Muscle layer of duodenum (tissue), 2 donors: Measurements from ENCODE around the gene CCDC7.
"Not testable (repeated sequence)": the region's sequence is repeated elsewhere in the genome, so short reads cannot be mapped to it uniquely, and the experiment has no call there.

Experiments used
- H3K27ac ChIP-seq: one replicate; pipeline ENCODE4 v1.7.0; 2013; ENCODE audit warnings: mild to moderate bottlenecking, low read length
- H3K27me3 ChIP-seq: one replicate; pipeline ENCODE4 v1.7.0; 2013; ENCODE audit warnings: low read depth, mild to moderate bottlenecking, control low read depth, low read length
- H3K36me3 ChIP-seq, 2 donors: one replicate each; pipeline ENCODE4 v1.7.0; 2013; ENCODE audit warnings: low read length in 2 of 2, control low read depth in 1 of 2, mild to moderate bottlenecking in 1 of 2; ENCODE audit not compliant: insufficient read depth in 2 of 2, control insufficient read depth in 1 of 2
- H3K4me1 ChIP-seq, 2 donors: one replicate each; pipeline ENCODE4 v1.7.0; 2013; ENCODE audit warnings: low read length in 2 of 2, mild to moderate bottlenecking in 2 of 2, control low read depth in 1 of 2, moderate library complexity in 1 of 2; ENCODE audit not compliant: insufficient read depth in 2 of 2, control insufficient read depth in 1 of 2
- H3K4me3 ChIP-seq, 2 donors: one replicate each; pipeline ENCODE4 v1.7.0; 2013; ENCODE audit warnings: low read length in 2 of 2, low read depth in 1 of 2, mild to moderate bottlenecking in 1 of 2
- H3K9me3 ChIP-seq, 2 donors: one replicate each; pipeline ENCODE4 v1.7.0; 2013; ENCODE audit warnings: low read length in 2 of 2, control low read depth in 1 of 2, mild to moderate bottlenecking in 1 of 2; ENCODE audit not compliant: control insufficient read depth in 1 of 2
- donor health status: healthy.

Gene CCDC7

GRCh38 chr10:32577448-32577847 is 131.5 kb downstream of the CCDC7 start:
- Histone ChIP-seq H3K4me1 (no peaks in the 10 kb centered on the region), H3K4me3 (no peak overlapping the region), H3K9me3 (no peaks in the 10 kb centered on the region), H3K27ac (no peak overlapping the region), H3K27me3 (no peaks in the 10 kb centered on the region), H3K36me3 (peaks cover 0 to 4% of the 10 kb centered on the region in 2 donors)

- Histone ChIP-seq H3K36me3 (peaks cover 3 to 8% of the 10 kb centered on the region in 2 donors), H3K4me1 (no peaks in the 10 kb centered on the region), H3K27me3 (no peaks in the 10 kb centered on the region), H3K9me3 (no peaks in the 10 kb centered on the region), H3K4me3 (no peak overlapping the region), H3K27ac (no peak overlapping the region)
Observed at GRCh38 chr10:32582946-32583345, 137.0 kb downstream of the CCDC7 start.

GRCh38 chr10:32598022-32598421 is 152.1 kb downstream of the CCDC7 start:
- peaks cover 0 to 34% of the 10 kb centered on the region in 2 donors for H3K36me3 ChIP-seq
- H3K9me3 ChIP-seq: peaks cover 0 to 13% of the 10 kb centered on the region in 2 donors
- H3K27me3 ChIP-seq, H3K4me3 ChIP-seq, H3K27ac ChIP-seq, H3K4me1 ChIP-seq: not testable (repeated sequence)

- Histone ChIP-seq H3K9me3 (peaks cover 0 to 13% of the 10 kb centered on the region in 2 donors), H3K27me3 (no peaks in the 10 kb centered on the region), H3K4me3 (no peak overlapping the region), H3K36me3 (peaks cover 0 to 34% of the 10 kb centered on the region in 2 donors), H3K27ac (no peak overlapping the region), H3K4me1 (no peaks in the 10 kb centered on the region)
Observed at GRCh38 chr10:32600317-32600716, 154.4 kb downstream of the CCDC7 start.

GRCh38 chr10:32601562-32601961 is 155.6 kb downstream of the CCDC7 start:
- peaks cover 0 to 34% of the 10 kb centered on the region in 2 donors for H3K36me3 ChIP-seq
- not testable (repeated sequence) for H3K27ac ChIP-seq, H3K4me3 ChIP-seq, H3K4me1 ChIP-seq, H3K27me3 ChIP-seq
- H3K9me3 ChIP-seq: peaks cover 0 to 13% of the 10 kb centered on the region in 2 donors

GRCh38 chr10:32605787-32606186 is 159.8 kb downstream of the CCDC7 start:
- no peaks in the 10 kb centered on the region for H3K27me3 ChIP-seq
- H3K36me3 ChIP-seq: peaks cover 0 to 18% of the 10 kb centered on the region in 2 donors
- no peaks in the 10 kb centered on the region for H3K4me1 ChIP-seq
- H3K27ac ChIP-seq: no peak overlapping the region
- H3K4me3 ChIP-seq: no peak overlapping the region
- peaks cover 0 to 6% of the 10 kb centered on the region in 2 donors for H3K9me3 ChIP-seq

- not testable (repeated sequence) for H3K36me3 ChIP-seq, H3K27me3 ChIP-seq
Observed at GRCh38 chr10:32610543-32610942, 164.6 kb downstream of the CCDC7 start.

GRCh38 chr10:32616438-32616837 is 170.5 kb downstream of the CCDC7 start:
- no peak overlapping the region for H3K27ac ChIP-seq
- H3K4me1 ChIP-seq: no peaks in the 10 kb centered on the region
- peaks cover 0 to 3% of the 10 kb centered on the region in 2 donors for H3K36me3 ChIP-seq
- H3K4me3 ChIP-seq: no peak overlapping the region
- no peaks in the 10 kb centered on the region for H3K27me3 ChIP-seq
- peaks cover 3 to 6% of the 10 kb centered on the region in 2 donors for H3K9me3 ChIP-seq

More at GRCh38 chr10:32610543-32610942, 164.6 kb downstream of the CCDC7 start:
- H3K4me3 ChIP-seq, H3K9me3 ChIP-seq, H3K4me1 ChIP-seq, H3K27ac ChIP-seq: not testable (repeated sequence)

GRCh38 chr10:32618482-32618881 is 172.5 kb downstream of the CCDC7 start:
- H3K4me3 ChIP-seq: no peak overlapping the region
- peaks cover 0 to 4% of the 10 kb centered on the region in 2 donors for H3K36me3 ChIP-seq
- H3K4me1 ChIP-seq: no peaks in the 10 kb centered on the region
- H3K9me3 ChIP-seq: peaks cover 3 to 6% of the 10 kb centered on the region in 2 donors
- no peak overlapping the region for H3K27ac ChIP-seq
- no peaks in the 10 kb centered on the region for H3K27me3 ChIP-seq

GRCh38 chr10:32621969-32622368 is 176.0 kb downstream of the CCDC7 start:
- H3K4me3 ChIP-seq: no peak overlapping the region
- no peak overlapping the region for H3K27ac ChIP-seq
- H3K36me3 ChIP-seq: peaks cover 0 to 14% of the 10 kb centered on the region in 2 donors
- no peaks in the 10 kb centered on the region for H3K27me3 ChIP-seq
- no peaks in the 10 kb centered on the region for H3K4me1 ChIP-seq
- H3K9me3 ChIP-seq: peaks cover 0 to 2% of the 10 kb centered on the region in 2 donors

- Histone ChIP-seq H3K36me3 (peaks cover 0 to 14% of the 10 kb centered on the region in 2 donors), H3K4me3 (no peak overlapping the region), H3K4me1 (no peaks in the 10 kb centered on the region), H3K9me3 (peaks cover 0 to 2% of the 10 kb centered on the region in 2 donors), H3K27ac (no peak overlapping the region), H3K27me3 (no peaks in the 10 kb centered on the region)
Observed at GRCh38 chr10:32622409-32622808, 176.5 kb downstream of the CCDC7 start.

GRCh38 chr10:32627183-32627582 is 181.2 kb downstream of the CCDC7 start:
- no peaks in the 10 kb centered on the region for H3K27me3 ChIP-seq
- H3K4me3 ChIP-seq: no peak overlapping the region
- peaks cover 0 to 2% of the 10 kb centered on the region in 2 donors for H3K9me3 ChIP-seq
- no peak overlapping the region for H3K27ac ChIP-seq
- no peaks in the 10 kb centered on the region for H3K4me1 ChIP-seq
- H3K36me3 ChIP-seq: peaks cover 0 to 14% of the 10 kb centered on the region in 2 donors
